ENCODE measurements around the gene SNX6.
A peak's percentile ranks its signal among the peaks of the same experiment; 100 is the strongest.
"Not testable (repeated sequence)": the region's sequence is repeated elsewhere in the genome, so short reads cannot be mapped to it uniquely, and the experiment has no call there.

Gene SNX6

DNA sequence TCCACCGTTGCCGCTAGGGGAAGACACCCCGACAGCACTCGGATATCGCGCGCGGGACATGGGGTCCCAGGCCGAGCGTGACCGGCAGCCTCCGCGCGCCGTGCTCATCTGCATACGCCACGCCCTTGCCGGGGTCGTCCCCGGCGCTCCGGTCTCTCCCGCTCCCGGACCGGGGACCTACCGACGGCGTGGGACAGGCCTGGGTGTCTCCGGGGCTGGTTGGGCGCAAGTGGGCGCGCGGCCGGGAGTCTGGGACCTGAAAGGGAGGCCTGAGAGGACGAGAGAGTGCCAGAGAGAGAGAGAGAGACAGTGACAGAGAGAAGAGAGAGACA is 73.5 kb downstream of the SNX6 start:
- not testable (repeated sequence) for DNase-seq

DNA sequence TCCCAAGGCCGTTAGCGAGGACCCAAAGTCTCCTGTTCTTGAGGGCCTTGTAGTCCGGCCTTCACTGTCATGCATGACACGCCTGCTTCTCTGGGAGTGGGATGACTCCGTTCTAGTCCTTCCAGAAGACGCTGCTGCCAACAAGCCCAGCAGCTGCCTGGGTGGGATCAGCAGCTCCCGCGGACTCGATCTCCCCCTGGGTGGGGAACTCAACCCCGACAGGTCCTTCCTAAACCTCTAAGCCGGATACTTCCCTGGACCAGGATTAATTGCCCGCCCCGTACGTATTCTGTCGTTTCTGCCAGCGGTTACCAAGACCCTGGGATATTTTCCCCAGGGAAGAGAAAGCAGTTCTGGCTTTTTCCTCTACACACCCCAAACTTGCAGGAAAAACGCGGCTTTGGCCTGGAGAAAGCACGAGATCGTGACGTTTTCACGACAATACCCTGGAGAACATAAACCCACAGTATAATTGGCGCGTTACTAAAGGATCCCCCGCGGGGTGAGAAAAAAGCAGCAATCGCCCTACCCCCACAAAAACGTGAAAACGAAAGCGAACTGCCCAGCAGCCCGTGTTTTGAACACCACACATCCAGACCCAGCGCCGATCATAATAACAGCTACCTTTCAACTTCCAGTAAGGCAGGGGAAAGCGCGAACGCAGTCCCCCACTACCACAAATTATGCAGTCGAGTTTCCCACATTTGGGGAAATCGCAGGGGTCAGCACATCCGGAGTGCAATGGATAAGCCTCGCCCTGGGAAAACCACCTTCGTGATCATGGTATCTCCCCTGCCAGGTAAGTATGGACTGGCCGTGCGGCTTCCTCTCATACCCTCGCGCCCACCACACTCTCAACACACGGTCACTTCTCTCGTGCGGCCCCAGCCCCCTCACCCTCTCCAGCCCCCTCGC is 74.1 kb downstream of the SNX6 start:
- DNase-seq = not testable (repeated sequence)

DNA sequence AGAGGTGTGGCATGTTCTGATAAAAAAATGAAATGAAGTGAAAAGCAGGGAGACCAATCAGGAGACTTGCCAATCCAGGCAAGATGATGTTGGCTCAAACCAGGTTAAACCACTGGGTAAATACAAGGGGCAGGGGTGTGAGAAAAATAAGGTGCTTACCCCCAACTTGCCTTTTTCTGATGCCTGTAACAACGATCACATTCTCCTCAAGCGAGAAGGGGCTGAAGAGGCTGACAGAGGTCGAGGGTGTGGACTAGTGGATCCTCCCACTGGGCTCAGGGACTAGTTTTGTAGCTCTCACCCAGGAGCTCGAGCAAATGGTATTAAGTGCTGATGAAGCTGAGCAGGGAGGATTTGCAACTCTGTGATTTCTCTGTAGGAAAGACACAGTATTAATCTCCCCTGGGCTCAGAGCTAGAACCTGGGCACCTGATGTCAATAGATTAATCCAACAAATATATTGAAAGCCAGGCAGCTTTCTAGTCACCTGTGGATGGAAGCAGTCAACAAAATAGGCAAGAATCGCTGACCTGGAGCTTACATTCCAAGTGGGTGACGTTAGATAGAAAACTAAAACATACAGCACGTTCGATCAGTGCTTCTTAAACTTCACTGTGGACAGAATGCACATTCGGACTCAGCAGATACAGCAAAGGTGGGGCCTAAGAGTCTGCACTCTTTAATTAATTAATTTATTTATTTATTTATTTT is 75.3 kb downstream of the SNX6 start:
- no peak for DNase-seq

DNA sequence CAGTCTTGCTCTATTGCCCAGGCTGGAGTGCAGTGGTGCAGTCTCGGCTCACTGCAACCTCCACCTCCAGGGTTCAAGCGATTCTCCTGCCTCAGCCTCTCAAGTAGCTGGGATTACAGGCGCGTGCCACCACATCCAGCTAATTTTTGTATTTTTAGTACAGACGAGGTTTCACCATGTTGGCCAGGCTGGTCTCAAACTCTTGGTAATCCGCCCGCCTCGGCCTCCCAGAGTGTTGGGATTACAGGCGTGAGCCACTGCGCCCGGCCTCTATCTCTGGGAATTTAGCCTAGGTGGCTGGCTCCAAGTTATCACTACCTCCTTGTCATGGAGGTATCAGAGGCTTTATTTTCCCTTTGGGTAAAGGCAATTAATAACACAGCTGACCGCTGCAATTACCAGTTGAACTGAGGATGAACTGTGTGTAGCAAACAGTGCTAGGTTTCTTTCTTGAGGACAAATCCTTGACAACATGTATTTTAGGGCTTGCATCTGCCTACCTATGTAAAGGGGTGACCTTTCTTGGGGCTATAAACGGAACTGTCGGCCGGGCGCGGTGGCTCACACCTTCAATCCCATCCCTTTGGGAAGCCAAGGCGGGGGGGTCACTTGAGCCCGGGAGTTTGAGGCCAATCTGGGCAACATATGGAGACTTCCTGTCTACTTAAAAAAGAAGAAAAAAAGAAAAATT is 80.5 kb downstream of the SNX6 start:
- not testable (repeated sequence) for DNase-seq

DNA sequence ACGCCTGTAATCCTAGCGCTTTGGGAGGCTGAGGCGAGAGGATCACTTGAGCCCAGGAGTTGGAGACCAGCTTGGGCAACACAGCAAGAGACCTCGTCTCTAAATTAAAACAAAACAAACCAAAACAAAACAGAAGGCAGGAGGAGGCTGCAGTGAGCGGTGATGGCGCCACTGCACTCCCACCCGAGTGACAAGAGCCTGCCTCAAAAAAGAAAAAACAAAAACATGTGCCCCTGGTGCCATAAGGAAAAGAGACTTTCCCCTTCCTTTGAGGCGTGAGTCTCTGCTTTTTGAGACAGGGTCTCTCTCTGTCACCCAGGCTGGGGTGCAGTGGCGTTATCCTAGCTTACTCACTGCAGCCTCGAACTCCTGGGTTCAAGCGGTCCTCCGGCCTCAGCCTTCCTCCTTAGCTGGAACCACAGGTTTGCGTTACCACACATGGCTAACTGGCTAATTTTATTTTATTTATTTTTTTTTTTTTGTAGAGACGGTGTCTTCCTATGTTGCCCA is 81.4 kb downstream of the SNX6 start:
- DNase-seq = no peak

DNA sequence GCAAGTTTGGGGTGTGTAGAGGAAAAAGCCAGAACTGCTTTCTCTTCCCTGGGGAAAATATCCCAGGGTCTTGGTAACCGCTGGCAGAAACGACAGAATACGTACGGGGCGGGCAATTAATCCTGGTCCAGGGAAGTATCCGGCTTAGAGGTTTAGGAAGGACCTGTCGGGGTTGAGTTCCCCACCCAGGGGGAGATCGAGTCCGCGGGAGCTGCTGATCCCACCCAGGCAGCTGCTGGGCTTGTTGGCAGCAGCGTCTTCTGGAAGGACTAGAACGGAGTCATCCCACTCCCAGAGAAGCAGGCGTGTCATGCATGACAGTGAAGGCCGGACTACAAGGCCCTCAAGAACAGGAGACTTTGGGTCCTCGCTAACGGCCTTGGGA is 82.8 kb downstream of the SNX6 start:
- not testable (repeated sequence) for DNase-seq

DNA sequence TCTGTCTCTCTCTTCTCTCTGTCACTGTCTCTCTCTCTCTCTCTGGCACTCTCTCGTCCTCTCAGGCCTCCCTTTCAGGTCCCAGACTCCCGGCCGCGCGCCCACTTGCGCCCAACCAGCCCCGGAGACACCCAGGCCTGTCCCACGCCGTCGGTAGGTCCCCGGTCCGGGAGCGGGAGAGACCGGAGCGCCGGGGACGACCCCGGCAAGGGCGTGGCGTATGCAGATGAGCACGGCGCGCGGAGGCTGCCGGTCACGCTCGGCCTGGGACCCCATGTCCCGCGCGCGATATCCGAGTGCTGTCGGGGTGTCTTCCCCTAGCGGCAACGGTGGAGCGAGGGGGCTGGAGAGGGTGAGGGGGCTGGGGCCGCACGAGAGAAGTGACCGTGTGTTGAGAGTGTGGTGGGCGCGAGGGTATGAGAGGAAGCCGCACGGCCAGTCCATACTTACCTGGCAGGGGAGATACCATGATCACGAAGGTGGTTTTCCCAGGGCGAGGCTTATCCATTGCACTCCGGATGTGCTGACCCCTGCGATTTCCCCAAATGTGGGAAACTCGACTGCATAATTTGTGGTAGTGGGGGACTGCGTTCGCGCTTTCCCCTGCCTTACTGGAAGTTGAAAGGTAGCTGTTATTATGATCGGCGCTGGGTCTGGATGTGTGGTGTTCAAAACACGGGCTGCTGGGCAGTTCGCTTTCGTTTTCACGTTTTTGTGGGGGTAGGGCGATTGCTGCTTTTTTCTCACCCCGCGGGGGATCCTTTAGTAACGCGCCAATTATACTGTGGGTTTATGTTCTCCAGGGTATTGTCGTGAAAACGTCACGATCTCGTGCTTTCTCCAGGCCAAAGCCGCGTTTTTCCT is 83.4 kb downstream of the SNX6 start:
- not testable (repeated sequence) for DNase-seq

DNA sequence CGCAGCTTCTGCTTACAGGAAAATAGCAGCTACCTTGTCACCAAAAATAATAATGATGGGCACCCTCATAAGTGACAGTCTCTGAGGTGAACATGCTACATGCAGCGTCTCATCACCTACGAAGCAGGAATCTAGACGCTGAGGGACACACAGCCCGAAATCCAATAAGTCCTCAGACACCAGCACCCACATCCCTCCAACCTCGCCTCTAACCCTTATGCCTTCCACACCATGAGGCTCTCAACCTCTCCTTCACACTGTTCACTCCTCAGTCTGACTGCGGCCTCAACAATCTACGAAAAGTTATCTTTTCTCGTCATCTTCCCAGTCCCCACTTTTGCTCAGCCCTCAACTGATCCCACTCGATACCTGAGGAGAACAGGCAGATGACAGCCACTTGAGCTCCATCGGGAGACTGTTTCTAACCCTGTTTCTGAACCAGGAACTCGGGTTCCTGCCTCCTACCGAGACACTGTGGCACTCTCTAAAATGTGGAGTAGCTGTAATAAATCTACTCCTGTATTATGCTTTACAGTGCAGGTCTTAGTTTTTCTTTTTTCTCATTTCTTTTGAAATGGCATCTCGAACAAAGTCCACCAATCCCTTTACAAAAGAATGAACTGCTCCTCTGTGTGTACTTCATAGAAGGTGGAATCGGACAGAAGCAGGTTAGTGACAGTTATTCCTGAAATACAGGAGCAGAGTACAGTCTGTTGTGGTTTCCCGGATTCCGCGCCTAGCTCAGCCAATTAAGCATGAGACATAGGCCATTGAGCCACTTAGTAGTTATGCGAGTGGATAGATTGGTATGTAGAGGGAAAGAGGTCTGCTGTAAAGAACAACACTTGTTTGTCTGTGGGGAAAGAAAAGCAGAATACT is 89.5 kb downstream of the SNX6 start:
- DNase-seq = not testable (repeated sequence)

DNA sequence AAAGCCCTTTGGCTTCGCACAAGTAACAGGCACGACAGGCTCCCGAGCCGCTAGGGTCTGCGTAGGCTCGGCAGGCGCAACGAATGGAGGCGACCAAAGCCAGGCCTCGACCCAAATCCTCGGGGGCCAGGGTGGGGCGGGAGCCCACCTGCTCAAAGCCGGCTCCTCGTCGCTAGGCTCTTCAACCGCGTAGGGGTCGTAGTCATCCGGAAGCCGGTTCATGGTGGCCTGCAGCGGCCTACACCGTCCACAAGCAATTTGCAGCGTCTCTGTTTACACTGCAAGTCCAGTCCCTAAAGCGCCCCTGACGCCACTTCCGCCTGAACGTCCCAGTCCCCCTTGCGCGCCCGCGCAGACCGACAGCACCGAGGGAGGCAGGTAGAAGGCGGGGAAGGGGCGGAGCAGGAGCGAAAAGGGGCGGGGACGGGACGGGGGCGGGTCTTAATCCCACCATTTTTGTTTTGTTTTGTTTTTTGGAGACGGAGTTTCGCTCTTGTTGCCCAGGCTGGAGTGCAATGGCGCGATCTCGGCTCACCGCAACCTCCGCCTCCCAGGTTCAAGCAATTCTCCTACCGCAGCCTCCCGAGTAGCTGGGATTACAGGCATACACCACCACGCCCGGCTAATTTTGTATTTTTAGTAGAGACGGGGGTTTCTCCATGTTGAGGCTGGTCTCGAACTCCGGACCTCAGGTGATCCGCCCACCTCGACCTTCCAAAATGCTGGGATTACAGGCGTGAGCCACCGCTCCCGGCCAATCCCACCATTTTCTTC is 90.4 kb downstream of the SNX6 start, which contains the start of gene EAPP:
Gene EAPP (minus strand): TSS at position 295 of the 774 bp plus-strand sequence. CDS start 73 bp downstream, at position 222.
- peak; percentile 91 for DNase-seq

DNA sequence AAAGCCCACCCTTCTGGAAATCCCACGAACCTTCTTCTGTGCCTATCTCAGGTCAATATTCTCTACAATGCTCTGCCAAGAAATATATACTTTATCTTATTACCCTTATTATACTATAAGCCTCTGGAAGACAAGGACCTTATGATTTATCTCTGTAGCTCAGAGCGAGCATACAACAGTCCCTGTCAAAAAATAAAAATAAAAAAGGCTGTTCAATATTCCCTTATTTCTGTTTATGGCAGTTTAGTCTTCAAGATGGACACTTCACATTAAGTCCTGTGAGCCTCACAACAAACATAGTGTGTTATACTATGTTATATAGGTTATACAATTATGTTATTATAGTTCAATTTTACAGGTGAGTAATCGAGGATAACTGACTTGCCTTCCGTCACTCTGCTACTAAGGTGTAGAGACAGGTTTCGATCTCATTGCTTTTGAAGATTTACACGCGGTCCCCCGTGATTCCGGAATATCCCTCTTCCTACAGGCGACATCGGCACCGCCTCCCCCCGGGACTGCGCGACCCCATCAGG is 91.0 kb downstream of the SNX6 start:
- no peak for DNase-seq

DNA sequence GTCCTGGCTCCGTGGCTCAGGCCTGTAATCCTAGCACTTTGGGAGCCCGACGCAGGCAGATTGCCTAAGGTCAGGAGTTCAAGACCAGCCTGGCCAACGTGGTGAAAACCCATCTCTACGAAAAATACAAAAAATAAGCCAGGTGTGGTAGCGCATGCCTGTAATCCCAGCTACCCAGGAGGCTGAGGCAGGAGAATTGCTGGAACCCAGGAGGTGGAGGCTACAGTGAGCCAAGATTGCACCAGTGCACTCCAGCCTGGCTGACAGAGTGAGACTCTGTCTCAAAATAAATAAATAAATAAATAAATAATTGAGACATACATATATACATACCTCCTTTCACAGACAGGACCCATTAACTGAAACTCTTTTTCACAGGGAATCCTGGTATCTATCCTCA is 91.9 kb downstream of the SNX6 start:
- DNase-seq = not testable (repeated sequence)

DNA sequence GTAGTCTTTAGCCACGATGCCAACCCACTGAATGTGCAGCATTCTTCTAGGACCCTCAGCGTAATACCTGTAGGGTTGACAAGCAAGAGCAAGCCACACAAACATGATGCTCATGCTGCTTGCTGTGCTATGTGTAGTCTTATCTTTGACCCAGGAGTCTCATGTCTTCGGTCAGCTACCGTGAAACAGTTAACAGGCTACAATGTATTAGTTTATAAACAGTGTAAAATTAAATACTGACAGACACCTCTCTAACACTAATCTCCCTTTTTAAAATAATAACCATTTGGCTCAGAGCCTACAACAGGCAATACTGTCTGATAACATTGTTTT is 92.3 kb downstream of the SNX6 start:
- DNase-seq = no peak

DNA sequence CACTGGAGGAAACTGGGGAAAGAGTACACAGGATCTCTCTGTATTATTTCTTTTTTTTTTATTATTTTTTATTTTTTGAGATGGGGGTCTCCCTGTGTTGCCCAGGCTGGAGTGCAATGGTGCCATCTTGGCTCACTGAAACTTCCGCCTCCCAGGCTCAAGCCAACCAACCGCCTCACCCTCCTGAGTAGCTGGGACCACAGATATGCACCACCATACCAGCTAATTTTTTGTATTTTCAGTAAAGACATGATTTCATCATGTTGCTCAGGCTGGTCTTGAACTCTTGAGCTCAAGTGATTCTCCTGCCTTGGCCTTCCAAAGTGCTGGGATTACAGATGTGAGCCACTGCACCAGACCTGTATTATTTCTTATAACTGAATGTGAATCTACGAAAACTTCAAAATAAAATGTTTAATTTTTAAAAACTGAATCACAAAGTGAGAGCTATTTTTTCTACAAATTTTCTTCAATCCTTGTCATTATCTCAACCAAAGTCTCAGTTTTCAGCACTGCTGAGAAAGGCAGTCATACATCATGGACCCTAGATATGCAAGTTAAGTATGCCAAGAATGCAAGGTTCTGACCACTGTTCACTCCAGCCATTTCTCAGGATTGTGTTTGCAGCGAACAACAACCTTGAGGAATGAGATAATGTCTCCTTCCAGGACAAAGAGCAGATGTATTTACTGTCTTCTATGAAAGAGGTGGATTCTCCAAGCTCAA is 92.8 kb downstream of the SNX6 start:
- DNase-seq = no peak

DNA sequence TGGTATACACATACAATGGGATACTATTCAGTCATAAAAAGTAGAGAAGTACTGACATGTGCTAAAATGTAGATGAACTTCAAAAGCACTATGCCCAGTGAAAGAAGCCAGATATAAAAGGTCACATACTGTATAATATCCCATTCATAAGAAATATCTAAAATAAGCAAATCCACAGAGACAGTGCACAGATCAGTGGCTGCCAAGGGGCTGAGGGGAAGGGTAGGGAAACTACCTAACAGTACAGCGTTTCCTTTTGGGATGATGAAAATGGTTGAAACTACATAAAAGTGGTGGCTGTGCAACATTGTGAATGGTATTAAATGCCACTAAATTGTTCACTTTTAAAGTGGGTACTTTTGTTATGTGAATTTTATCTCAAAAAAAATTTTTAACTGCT is 102.4 kb downstream of the SNX6 start:
- no peak for DNase-seq

DNA sequence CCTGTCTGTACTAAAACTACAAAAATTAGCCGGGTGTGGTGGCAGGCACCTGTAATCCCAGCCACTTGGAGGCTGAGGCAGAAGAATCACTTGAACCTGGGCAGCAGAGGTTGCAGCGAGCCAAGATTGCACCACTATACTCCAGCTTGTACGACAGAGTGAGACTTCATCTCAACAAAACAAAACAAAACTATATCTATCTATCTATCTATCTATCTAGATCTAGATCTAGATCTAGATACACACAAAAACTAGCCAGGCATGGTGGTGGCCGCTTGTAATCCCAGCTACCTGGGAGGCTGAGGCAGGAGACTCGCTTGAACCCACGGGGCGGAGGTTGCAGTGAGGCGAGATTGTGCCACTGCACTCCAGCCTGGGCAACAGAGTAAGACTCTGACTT is 105.7 kb downstream of the SNX6 start:
- not testable (repeated sequence) for DNase-seq

DNA sequence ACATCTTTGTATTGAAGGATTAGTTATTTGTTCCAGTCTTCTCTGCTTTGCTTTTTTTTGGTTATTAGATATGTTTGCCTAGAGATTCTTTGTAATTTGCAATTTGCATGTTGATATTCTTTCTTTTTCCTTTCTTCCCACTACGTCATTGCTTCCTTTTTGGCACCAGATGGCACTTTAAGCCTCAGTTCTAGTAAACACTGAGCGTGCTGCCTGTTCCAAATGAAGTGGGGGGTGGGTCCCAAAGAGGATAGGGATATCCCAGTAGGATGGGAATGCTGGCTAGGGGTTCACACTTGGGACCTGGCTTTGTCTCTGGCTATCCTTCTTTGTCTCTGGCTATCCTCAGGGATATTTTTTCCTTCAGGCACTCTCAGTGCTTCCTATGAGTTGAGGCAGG is 107.5 kb downstream of the SNX6 start:
- no peak for DNase-seq

DNA sequence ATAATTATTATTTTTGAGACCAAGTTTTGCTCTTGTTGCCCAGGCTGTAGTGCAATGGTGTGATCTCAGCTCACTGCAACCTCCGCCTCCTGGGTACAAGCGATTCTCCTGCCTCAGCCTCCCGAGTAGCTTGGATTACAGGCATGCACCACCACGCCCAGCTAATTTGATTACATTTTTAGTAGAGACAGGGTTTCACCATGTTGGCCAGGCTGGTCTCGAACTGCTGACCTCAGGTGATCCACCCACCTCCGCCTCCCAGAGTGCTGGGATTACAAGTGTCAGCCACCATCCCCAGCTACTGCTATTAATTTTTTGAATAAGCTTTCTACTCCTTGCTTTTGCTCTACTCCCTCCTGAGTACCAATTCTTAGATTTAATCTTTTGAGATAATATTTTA is 108.9 kb downstream of the SNX6 start:
- not testable (repeated sequence) for DNase-seq

DNA sequence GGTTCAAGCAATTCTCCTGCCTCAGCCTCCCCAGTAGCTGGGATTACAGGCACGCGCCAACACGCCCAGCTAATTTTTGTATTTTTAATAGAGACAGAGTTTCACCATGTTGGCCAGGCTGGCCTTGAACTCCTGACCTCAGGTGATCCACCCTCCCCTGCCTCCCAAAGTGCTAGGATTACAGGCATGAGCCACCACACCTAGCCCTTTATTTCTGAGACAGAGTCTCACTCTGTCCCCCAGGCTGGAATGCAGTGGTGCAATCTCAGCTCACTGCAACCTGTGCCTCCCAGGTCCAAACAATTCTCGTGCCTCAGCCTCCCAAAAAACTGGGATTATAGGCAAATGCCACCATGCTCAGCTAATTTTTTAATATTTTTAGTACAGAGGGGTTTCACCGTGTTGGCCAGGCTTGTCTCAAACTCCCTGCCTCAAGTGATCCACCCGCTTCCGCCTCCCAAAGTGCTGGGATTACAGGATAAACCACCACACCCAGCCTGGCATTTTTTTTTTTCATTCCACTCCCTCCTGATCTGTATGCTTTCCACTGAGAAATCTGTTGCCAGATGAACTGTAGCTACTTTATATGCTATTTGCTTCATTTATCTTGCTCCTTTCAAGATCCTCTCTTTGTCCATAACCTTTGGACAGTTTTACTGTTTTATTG is 109.5 kb downstream of the SNX6 start:
- not testable (repeated sequence) for DNase-seq

All from activated CD8-positive, alpha-beta memory T cell treated with anti-CD3 and anti-CD28 coated beads, Interleukin-2, amount 50 U/mL, for 4 hours (primary cell).